Hepatocyte (in vitro differentiated cells): ENCODE results near the gene GLI3.

Source experiments
- CTCF ChIP-seq: fragments of 200-600 bp; sonication (generic); IDR thresholded peaks from 2 replicates; pipeline ENCODE4 v1.5.1; 2016; ENCODE audit warnings: antibody characterized with exemption, mild to moderate bottlenecking; ENCODE audit not compliant: poor library complexity
- EZH2 ChIP-seq: fragments of 200-600 bp; sonication (generic); IDR thresholded peaks from 2 replicates; pipeline ENCODE4 v1.6.1; 2016; ENCODE audit warnings: antibody characterized with exemption, mild to moderate bottlenecking, borderline replicate concordance
- EZH2phosphoT487 ChIP-seq: fragments of 200-600 bp; sonication (generic); IDR thresholded peaks from one replicate; pipeline ENCODE4 v1.6.1; 2018; ENCODE audit warnings: antibody characterized with exemption, mild to moderate bottlenecking, low read depth, moderate library complexity; ENCODE audit not compliant: unreplicated experiment, severe bottlenecking

GRCh38 chr7:42238709-42239366 is 1.8 kb upstream of the GLI3 start:
- TF ChIP-seq CTCF (no peak), EZH2 (peak; percentile 13), EZH2phosphoT487 (no peak)
